ENCODE data around the gene AATK.
"Not testable (repeated sequence)": the region's sequence is repeated elsewhere in the genome, so short reads cannot be mapped to it uniquely, and the experiment has no call there.

AATK gene

DNA sequence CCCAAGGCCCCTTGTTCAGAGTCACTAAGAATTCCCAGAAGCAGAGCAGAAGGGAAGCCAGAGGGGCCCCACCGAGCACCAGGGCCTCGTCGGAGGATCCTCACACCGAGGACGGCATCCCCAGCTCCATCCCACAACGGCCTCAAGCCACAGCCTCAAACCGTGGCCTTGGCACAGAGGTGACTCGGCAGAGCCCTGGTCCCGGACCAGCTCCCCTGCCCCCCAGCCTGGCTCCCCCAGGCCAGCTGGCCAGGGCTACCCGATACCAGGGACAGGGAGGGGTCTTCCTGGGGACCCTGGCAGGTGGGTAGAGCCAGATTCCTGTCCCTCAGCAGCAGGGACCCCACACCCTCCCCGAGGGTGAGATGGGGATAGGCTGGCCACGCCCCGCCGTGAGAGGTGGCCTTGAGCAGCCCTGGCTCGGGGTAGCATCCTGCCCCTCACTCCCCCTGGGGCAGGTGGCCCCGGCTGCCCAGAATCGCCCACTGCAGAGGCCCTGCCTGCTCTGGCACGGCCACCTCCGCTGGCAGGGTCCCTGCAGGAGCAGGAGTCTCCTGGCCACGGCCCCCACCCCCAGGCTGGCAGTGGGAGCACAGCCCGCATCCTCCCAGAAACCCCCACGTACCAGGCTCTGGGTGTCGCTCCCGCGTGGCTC is 6.3 kb downstream of the AATK start:
- no peak for DNase-seq

DNA sequence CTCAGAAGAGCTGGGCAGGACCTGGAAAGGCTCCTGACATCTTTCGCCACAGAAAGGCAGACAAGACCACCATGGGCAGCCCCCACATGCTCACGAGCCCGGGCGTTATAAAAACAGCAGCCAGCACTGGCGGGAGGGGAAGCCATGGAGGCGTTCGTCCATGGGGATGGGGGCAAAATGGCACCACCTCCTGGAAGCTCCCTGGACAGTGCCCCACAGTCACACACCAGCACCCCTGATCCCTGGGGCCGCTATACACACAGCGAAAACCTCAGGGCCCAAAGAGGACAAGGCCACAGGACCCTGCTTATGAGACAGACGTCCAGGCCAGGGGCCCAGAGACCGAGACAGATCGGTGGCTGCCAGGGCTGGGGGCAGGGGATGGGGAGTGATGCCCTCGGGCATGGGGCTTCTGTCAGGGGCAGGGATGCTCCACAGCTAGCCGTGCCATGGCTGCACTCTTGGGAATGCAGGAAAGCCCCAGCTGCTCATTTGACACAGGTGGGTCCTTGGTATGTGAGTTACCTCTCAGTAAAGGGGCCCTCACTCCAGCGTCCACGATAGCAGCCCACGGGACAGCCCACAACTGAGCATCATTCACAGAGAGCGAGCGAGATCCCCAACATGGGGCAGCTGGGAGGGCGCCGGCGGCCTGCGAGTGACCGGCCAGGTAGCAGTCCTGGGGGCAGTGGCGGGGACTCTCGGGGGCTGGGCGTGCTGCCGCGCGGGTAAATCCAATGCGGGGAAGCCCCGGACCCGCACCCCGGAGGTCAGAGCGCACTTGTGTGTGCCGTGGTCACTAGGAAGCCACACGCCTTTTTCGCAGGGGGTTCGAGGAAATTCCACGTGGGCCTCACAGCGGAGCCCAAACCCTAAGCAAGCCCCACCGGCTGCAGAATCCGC is 7.1 kb downstream of the AATK start:
- DNase-seq = no peak

DNA sequence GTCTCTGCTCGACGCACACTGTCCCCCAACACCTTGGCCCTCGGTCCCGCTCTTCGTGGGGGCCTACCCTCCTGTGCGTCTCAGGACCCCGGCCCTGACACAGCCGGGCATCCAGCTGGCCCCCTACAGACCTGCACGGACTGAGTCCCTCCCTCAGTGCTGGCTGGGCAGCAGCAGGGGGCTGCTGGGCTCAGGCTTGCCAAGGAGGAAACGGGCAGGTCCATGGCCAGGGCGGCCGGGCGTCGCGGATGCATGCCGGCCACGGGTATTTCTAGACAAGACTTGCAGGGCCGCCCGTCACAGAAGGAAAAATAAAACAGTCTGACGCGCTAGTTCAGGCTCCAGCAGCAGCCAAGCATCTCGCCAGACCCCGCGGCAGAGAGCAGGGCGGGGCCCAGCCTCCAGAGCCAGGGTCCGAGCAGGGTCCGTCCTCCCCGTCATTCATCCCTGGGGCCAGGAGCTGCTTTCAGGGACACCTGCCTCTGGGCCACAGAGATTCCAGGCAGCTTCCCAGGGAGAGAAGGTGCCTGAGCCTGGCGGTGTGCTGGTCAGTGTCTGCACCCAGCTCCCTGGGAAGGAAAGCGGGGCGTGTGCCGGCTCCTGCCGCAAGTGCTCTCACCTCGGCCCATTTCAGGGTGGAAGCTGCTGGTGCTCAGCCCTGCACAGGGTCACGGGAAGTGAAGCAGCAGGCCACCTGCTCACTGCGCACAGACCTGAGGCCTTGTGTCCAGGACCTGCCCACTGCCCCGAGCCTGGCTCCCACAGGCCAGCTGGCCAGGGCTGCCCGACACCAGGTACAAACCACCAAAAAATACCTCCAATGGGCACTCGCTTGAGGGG is 8.0 kb downstream of the AATK start:
- no peak for DNase-seq

DNA sequence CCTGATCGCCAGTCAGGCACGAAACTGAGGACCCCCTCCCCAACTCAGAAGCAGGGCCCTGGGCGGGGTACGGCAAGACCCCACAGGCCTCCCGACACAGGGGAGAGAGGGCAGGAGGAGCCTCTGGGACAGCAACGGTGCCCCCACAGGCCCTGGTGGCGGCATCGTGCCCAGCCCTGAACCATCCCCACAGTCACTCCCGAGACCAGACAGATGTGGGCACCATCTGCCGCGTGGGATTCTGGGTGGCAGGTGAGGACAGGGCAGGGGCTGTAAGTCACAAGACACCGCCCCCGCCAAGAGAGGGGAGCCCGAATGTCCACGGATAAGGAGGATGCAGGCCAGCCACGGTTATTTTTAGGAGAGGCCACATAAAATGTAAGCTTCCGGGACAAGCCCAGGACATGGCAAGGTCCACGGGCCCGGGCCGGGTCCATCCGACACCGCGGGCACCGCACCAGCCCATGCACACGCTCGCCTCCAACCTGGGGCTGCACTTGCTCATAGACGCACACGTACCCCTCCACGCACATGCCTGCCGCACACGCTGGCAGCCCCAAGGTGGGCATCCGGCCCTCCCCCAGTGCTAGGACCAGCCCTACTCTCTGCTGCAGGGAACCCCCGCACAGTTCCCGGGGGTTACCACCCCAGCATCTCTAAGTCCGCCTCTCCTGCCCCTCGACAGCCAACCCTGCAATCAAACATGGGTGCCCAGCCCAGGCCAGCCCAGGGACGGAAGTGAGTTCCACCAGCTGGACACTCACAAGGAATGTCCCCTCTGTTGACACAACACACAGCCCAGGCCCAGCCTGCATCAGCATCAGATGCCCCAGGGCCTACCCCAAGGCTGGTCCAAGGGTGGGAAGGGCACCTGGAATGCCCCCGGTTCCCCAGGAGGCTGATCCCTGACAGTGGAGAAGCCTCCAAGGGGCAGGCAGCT is 8.9 kb downstream of the AATK start:
- DNase-seq = no peak

DNA sequence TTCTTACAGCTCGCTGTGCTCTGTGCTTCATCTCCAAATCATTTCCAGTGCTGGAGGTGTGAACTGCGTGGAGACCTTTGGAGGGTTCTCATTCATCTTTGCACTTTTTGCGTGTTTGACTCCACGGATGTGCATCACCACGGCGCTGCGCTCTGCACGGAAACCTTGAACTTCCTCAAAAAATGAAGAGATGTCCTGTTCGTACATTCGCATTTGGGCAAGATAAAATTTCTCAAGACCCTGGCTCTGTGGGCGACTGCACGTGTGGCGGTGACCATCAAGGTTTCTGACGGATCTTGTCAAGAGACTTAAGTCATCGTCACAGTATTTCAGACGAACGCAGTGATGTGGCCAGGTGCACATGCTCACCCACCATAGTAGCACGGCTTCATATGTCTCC is 11.1 kb downstream of the AATK start:
- DNase-seq = no peak

DNA sequence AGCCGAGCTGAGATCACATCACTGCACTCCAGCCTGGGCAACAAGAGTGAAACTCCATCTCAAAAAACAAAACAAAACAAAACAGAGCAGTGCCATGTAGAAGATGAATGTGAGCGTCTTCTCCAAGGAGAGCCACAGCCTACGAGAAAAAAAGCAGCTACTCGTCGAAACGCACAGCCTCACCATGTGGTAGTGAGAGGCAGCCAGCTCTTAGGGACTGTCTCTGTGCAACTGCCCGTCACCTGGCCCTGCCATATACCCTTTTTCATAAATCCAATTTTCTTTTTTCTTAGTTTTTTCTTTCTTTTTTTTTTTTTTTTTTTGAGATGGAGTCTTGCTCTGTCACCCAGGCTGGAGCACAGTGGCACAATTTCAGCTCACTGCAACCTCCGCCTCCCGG is 12.0 kb downstream of the AATK start:
- DNase-seq = not testable (repeated sequence)

DNA sequence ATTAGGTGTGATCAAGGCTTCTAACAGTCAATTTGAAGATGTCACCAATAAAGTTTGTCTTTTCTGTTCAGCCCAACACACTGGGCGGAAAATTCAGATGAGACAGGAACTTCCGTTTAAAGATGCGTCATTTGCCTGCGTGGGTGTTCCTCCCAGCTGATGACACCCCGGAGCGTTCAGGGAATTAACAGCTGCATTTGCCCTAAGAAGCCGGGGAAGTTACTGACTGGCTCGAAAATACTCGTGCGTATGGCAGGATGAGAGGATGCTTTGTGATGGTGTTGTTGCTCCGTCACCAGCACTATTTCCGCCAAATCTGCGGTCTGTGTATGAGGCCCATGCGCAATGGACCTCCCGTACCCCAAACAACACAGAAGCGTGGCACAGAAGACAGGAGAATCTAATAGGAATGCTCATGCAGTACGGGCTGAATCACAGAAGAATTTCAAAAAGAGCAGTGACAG is 12.6 kb downstream of the AATK start:
- DNase-seq = no peak

DNA sequence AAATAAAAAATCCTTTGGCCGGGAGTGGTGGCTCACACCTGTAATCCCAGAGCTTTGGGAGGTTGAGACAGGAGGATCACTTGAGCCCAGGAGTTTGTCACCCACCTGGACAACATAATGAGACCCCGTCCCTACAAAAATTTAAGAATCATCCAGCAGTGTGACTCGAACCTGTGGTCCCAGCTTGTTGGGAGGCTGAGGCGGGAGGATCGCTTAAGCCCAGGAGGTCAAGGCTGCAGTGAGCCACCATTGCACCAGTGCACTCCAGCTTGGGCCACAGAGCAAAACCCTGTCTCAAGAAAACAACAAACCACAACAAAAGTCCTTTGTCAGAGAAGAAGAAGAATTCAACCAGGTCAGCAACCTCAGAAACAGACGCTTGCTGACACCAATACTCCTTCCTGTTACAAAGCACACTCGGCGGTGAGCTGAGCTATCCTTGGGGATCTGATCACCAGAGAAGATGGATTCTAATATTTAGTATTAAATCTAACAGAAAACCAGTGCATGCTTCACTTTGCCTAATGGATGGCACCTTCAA is 13.7 kb downstream of the AATK start:
- no peak for DNase-seq

DNA sequence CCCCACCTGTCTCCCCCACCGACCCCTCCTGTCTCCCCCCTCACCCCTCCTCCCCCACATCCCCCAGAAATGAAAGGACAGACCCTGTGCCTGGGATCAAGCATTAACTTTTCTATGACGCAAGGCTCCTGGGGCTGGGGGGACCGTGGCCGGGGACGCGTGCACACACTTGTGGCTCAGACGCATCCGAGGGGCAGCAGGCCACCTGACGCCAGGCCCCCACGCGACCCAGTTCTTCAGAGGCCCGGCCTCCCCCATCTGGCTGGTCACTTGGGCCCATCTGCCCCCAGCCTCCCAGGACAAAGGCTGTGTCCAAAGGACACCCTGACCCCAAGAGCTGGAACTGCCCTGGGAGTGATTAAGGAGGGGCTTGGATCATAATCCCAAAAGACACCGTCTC is 14.7 kb downstream of the AATK start:
- DNase-seq = no peak

DNA sequence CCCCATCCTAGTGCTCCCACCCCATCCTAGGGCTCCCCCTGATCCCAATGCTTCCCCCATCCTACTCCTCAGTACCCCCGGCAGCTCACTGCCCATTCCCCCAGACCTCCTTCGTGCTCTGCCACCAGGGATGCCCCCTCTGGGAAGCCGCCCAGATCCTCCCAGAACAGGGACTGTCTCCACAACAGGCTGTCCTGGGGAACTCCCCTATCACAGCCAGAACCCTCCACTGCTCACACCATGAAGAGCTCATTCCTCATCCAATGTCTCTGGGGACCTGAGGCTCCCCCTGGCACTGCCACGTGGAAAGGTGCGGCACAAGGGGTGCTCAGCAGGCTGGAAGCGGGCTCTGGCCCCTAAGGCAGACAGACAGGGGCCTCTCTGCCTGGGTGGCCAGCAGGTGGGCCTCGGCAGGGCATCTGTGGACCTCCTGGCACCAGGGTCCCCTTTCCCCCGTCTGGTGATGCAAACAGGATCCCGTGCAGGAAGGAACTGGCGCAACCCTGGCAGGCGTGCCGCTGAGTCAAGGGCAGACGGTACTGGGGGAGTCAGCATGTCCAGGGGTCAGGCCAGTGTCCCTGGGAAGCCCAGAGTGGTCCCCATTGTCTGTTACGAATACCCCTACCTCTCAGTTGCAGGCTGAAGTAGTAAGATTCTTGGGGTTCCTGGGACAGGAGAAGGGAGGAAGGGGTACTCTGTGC is 15.5 kb downstream of the AATK start:
- no peak for DNase-seq

DNA sequence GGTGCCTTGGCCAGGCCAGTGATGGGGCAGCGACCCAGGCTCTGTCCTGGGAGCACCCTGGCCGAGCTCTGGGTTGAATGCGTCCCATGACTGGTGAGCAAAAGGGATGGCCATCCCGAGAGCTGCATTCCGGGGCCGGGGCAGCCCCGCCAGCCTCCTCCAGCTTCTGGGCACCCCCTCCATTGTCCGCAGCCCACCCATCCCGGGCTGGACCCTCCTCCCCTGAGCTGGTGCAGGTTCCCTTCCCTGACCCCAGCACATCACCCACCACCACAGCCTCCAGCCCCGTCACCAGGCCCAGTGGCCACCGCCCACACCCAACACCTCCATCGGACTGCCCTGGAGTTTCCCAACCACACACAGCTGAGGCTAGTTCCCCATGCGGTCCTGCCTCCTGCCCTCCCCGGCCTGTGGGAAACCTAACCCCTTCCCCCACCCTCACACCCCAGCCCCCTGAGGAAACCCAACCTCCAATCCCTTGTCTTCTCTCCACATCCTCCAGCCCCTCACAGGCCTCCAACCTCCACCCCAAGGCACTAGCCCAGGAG is 17.0 kb downstream of the AATK start:
- DNase-seq = no peak

DNA sequence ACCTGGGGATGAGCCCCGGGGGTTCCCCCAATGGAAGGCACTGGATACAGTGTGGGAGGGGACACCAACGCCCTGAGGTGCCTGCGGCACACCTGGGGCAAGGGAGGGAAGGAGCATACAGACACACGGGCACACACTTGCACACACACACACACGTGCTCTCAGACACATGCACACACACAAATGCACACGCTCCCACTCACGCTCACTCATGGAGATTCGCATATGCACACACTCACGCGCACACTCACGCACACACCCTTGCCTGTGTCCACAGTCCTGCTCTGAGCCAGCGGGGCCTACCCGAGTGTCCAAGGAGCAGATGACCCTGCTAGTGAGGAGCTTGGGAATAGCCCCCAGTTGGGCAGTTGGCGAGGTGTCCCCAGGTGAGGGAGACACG is 17.4 kb downstream of the AATK start:
- no peak for DNase-seq

DNA sequence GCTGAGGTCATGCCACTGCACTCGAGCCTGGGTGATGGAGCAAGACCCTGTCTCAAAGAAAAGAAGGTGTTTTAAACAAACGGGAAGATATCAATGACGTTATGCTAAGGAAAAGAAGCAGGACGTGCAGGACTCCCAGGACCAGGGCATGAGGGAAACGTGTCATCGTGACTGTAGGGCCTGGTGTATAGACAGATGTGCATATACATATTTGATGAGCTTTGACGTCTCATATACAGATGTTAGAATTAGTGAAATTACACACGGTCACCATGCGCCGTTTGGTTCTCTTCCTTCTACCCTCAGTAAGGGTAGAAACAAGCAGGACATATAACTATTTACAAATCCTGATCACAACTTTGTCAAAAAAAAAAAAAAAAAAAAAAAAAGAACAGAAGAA is 18.3 kb downstream of the AATK start:
- DNase-seq = no peak

DNA sequence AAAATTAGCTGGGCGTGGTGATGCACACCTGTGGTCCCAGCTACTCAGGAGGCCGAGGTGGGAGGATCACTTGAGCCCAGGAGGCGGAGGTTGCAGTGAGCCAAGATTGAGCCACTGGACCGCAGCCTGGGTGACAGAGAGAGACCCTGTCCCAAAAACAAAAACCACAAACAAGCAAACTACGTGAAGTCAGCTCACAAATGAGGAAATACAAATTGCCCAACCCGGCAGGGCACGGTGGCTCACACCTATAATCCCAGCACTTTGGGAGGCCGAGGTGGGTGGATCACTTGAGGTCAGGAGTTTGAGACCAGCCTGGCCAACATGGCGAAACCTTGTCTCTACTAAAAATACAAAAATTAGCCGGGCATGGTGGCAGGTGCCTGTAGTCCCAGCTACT is 19.8 kb downstream of the AATK start:
- DNase-seq = not testable (repeated sequence)

DNA sequence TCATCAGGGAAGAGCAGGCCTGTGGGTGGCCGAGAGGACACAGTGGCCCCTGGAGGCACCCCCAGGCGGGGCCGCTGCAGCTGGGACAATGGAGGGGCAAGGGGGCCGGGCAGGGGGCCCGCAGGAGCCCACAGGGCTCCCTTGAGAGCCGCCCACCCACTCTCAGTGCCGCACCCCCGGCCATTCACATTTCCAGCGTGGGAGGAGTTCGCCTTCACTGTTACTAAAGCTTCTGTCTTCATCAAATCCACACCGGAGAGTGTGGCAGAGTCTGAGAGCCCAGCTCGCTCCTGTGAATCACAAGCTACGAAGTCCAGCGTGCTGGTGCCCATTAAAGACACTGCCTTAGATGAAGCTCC is 21.6 kb downstream of the AATK start:
- DNase-seq = no peak

DNA sequence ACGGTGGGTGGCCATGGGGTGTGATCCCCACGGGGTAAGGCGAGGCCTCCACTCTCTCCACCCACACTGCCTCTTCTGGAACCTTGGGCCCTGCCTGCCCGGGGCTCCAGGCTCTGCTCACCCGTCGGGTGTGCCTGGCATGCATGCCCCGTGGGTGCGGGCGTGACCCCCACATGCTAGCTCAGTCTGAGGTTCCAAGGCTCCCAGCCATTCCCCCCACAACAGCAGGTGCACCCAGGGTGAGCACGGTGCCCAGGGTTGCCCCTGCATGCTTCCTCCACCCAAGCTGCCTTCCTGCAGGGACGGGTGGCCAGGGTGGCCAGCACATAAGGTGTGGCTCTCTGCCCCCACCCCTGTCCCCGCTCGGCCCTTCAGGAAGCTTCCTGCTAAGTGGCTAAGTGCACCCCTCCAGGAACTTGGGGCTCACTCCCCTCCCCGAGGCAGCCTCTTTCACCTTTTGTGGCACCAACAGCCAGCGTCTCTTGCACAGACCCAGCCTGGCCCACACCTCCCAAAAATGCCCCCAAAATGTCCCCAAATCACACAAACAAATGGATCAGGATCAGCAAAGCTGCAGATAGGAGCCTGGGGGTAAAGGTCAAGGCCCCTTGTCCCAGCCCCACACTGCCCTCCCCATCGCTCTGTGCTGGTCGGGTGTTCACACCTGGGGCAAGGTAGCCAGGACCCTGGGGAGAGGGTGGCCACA is 22.2 kb downstream of the AATK start:
- DNase-seq = no peak

DNA sequence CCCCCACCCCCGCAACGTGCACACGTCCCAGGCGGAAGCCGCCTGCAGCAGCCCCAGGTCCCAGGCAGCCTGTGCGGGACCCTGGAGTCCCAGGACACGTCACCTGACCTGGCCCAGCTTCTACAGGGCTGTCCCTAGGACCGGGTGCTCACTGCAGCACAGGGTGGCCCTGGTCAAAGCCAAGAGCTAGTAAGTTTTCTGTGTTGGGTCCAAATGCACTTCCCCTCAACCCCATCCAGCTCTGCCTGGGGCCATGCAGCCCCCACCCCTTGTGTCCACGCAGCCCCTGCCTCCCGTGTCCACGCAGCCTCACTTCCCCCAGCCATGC is 22.9 kb downstream of the AATK start:
- DNase-seq = no peak

DNA sequence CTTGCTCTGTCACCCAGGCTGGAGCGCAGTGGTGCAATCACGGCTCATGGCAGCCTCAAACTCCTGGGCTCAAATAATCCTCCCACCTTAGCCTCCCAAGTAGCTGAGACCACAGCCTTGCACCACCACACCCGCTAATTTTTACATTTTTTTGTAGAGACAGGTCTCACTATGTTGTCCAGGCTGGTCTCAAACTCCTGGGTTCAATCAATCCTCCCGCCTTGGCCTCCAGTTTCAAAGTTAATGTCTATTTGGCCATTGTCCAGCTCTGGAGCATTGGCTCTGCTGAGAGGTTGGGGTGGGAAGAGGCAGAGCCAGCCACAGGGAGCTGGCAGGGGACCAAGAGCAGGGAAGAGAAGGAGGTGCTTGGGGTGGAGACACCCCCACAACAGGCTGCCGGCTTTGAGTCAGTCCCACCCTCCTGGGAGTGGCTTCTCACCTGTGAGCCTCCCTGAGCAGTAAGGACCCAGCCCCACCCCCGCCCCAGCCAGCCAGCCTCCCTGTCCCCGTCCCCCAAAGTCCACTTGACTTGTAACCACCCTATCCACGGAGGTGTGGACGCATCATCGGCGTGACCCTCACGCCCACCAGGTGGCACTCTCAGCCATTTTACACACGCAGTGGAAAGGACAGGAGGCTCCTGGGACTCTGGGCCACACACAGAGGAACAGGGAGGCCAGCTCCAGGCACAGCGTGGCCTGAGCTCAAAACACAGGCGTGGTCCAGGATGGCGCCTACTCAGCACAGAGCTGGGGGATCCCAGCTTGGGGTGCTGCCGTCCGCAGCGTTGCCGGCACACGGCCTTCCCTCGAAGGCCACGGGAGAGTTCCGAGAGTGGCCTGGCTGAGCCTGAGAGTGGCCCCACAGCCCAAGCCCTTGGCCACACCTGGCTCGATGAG is 23.5 kb downstream of the AATK start:
- peak; percentile 83 for DNase-seq

DNA sequence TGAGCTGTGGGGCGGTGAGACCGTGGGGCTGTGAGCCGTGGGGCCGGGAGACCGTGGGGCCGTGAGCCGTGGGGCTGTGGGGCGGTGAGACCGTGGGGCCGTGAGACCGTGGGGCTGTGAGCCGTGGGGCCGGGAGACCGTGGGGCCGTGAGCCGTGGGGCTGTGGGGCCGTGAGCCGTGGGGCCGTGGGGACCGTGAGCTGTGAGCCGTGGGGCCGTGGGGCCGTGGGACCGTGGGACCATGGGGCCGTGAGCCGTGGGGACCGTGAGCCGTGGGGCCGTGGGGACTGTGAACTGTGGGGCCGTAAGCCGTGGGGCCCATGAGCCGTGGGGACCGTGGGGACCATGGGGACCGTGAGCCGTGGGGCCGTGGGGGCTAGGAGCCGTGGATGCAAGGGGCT is 25.3 kb downstream of the AATK start:
- no peak for DNase-seq

DNA sequence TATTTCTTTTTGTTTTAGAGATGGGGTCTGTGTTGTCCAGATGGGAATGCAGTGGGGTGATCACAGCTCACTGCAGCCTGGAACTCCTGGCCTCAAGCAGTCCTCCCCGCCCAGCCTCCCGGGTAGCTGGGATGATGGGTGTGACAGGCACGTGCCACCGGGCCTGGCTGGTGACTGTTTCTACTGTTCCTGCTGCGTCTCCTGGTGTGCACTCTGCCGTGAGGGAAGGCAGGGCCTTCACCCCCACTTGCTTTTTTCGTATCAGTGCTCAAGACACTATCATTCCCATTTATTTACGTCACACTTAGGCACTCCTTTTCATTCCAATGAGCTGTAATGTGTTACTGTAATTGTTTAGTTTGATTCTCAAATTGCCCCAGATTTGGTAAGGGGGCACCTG is 26.0 kb downstream of the AATK start:
- DNase-seq = no peak

All from NCI-H1105 (cell line).